Brain microvascular endothelial cell (primary cell): ENCODE data around the gene SERTAD4.

ENCODE experiments used
- DNase-seq: peaks from one replicate; pipeline ENCODE4 v3.0.0-alpha.2; 2020
- H3K27ac ChIP-seq: fragments of 250-450 bp; sonication (Bioruptor Pico); 2 replicates; pipeline ENCODE4 v1.5.1; 2020; ENCODE audit warnings: mild to moderate bottlenecking, moderate library complexity
- H3K27me3 ChIP-seq: fragments of 250-450 bp; sonication (Bioruptor Pico); replicated peaks from 2 replicates; pipeline ENCODE4 v1.5.1; 2020; ENCODE audit warnings: mild to moderate bottlenecking
- H3K36me3 ChIP-seq: fragments of 250-450 bp; sonication (Bioruptor Pico); replicated peaks from 2 replicates; pipeline ENCODE4 v1.5.1; 2020; ENCODE audit warnings: mild to moderate bottlenecking
- H3K4me3 ChIP-seq: 2 replicates; pipeline ENCODE4 v1.5.1; 2011; ENCODE audit warnings: low read depth, mild to moderate bottlenecking, control low read depth, low read length, moderate library complexity
- CTCF ChIP-seq: IDR thresholded peaks from 2 replicates; pipeline ENCODE4 v1.5.1; 2011; ENCODE audit warnings: low read depth, mild to moderate bottlenecking, moderate library complexity, low read length, control low read depth, inconsistent platforms; ENCODE audit errors: missing control alignments
- in situ Hi-C: cut with HindIII; loops from 2 replicates; pipeline ENCODE4 v1.10.0; 2017; ENCODE audit warnings: low sequenced_read_pairs, low pct_ligation_motif_present

SERTAD4 gene

GRCh38 chr1:210254298-210254697, 21.7 kb downstream of the SERTAD4 start:
- peaks cover 4% of the 10 kb centered on the region for H3K27me3 ChIP-seq
- no peak for TF ChIP-seq CTCF
- in situ Hi-C loops = no loop called here

GRCh38 chr1:210257698-210258529, 25.3 kb downstream of the SERTAD4 start:
- Histone ChIP-seq H3K36me3 (no peaks in the 10 kb centered on the region), H3K27me3 (peaks cover 4% of the 10 kb centered on the region), H3K4me3 (no peak overlapping the region), H3K27ac (no peak overlapping the region)
- no peak for DNase-seq
- no peak for TF ChIP-seq CTCF
- in situ Hi-C loops = no loop called here

More at GRCh38 chr1:210254298-210254697, 21.7 kb downstream of the SERTAD4 start:
- DNase-seq = no peak
- H3K36me3 ChIP-seq = no peaks in the 10 kb centered on the region
- H3K27ac ChIP-seq = no peak overlapping the region
- H3K4me3 ChIP-seq = no peak overlapping the region

GRCh38 chr1:210259561-210259960, 27.0 kb downstream of the SERTAD4 start:
- peak; percentile 35 for DNase-seq
- Histone ChIP-seq H3K27ac (no peak overlapping the region), H3K4me3 (no peak overlapping the region), H3K36me3 (no peaks in the 10 kb centered on the region), H3K27me3 (peaks cover 2% of the 10 kb centered on the region)
- in situ Hi-C loops = no loop called here
- no peak for TF ChIP-seq CTCF

- no peak for TF ChIP-seq CTCF
- no peak overlapping the region for H3K4me3 ChIP-seq
- H3K27ac ChIP-seq = no peak overlapping the region
- no peaks in the 10 kb centered on the region for H3K27me3 ChIP-seq
- in situ Hi-C loops = no loop called here
- no peaks in the 10 kb centered on the region for H3K36me3 ChIP-seq
- no peak for DNase-seq
These were observed 27.5 kb downstream of the SERTAD4 start for GRCh38 chr1:210260096-210260495.

GRCh38 chr1:210262167-210262896, 29.7 kb downstream of the SERTAD4 start:
- in situ Hi-C loops = no loop called here
- peak; percentile 17 for DNase-seq
- Histone ChIP-seq H3K4me3 (no peak overlapping the region), H3K27ac (no peak overlapping the region), H3K27me3 (no peaks in the 10 kb centered on the region), H3K36me3 (no peaks in the 10 kb centered on the region)
- no peak for TF ChIP-seq CTCF
